Heart left ventricle (tissue), 13 donors: Measurements from ENCODE around the gene RNF6.

Experiments used
- CTCF ChIP-seq, 12 donors: fragments of 200-600 bp; sonication (generic) in 4 of 12; IDR thresholded peaks; one replicate each; pipeline versions ENCODE4 v1.5.0 to v1.8.0; 2018 to 2022; ENCODE audit warnings: antibody characterized with exemption in 12 of 12, mild to moderate bottlenecking in 5 of 12
- POLR2A ChIP-seq, 2 donors: fragments of 450-650 bp; IDR thresholded peaks; one replicate each; pipeline ENCODE4 v1.6.1; 2017; ENCODE audit warnings: antibody characterized with exemption in 2 of 2, mild to moderate bottlenecking in 2 of 2, moderate library complexity in 2 of 2
- donor health status: ischemic (EF 13 %, LVEDD 7.1; RV severe dilation, severe dysfunction).
- donor health status: DM: no; HTN: yes; CAD: no.
- donor health status: DM: no; HTN: no; CAD: no.
- donor health status: ischemic (EF 25% LVEDD 6.9; RV normal size, moderate dysfunction).
- donor health status: ischemic (EF 25% LVEDD 5.7; RV mildly dilated, moderate dysfunction).
- donor health status: ischemic (EF 35%, LVEDD 5.7; RV mildly dilated, moderate dysfunction).
- donor health status: nonischemic (EF 11% LVEDD 7.7; RV severe dilation, severe dysfunction).
- donor health status: DM: yes; HTN: yes; CAD: no.
- donor health status: PGD.
- donor health status: ischemic (EF 29% LVEDD 5.4; RV normal size, mild dysfunction).
- donor health status: nonischemic (EF 23%, LVEDD 6.1; RV moderate dilation, normal function).

- TF ChIP-seq CTCF (IDR thresholded peaks at IDR 0.05) (no peak), POLR2A (IDR thresholded peaks at IDR 0.05) (no peak)
Observed at GRCh38 chr13:26246154-26246553, 24.0 kb upstream of the RNF6 start.
